CD4-positive, alpha-beta T cell (primary cell): ENCODE measurements around the gene PEAK3. TPM values are rescaled to one million over a fixed set of nuclear protein-coding genes. Genes with fewer than 3 reads are reported as not detected.

Source experiments
- ATAC-seq: fragments of 200-7000 bp; cut with Tn5 transposase; one replicate; pipeline ENCODE4 v1.10.0; 2022; ENCODE audit warnings: mild to moderate bottlenecking; ENCODE audit not compliant: poor library complexity
- CTCF ChIA-PET: fragments of 350-600 bp; sonication (Branson Sonifier 250); formaldehyde crosslinking; loops from one replicate; lab custom pipeline; 2021; ENCODE audit warnings: antibody characterized with exemption, inconsistent platforms; lab: Charles Lee
- POLR2A ChIA-PET: fragments of 350-600 bp; sonication (Branson Sonifier 250); formaldehyde crosslinking; loops from one replicate; lab custom pipeline; 2021; ENCODE audit warnings: antibody characterized with exemption, inconsistent platforms; lab: Charles Lee
- DNase-seq, 14 experiments: peaks; one replicate each; pipeline ENCODE4 v3.0.0-alpha.2; 2013 to 2020; ENCODE audit warnings: mixed read lengths in 2 of 14
- H3K27ac ChIP-seq, 2 donors: one replicate each; pipeline versions ENCODE4 v1.5.1 to v1.7.0; 2013; ENCODE audit warnings: low read length in 2 of 2, low read depth in 1 of 2, mild to moderate bottlenecking in 1 of 2
- H3K27me3 ChIP-seq, 2 experiments: 1 replicate in 1 of 2; 2 replicates in 1 of 2; pipeline versions ENCODE4 v1.6.1 to v1.7.0; 2013; ENCODE audit warnings: low read length in 2 of 2, control low read depth in 1 of 2, mild to moderate bottlenecking in 1 of 2, moderate library complexity in 1 of 2; ENCODE audit not compliant: insufficient read depth in 2 of 2, control insufficient read depth in 1 of 2
- H3K36me3 ChIP-seq: one replicate; pipeline ENCODE4 v1.6.1; 2013; ENCODE audit warnings: low read length, control low read depth; ENCODE audit not compliant: insufficient read depth
- H3K4me1 ChIP-seq: one replicate; pipeline ENCODE4 v1.6.1; 2013; ENCODE audit warnings: low read length, control low read depth; ENCODE audit not compliant: insufficient read depth
- H3K4me3 ChIP-seq: one replicate; pipeline ENCODE4 v1.5.1; 2013; ENCODE audit warnings: mild to moderate bottlenecking, low read length, moderate library complexity
- H3K9me3 ChIP-seq, 2 experiments: 1 replicate in 1 of 2; 2 replicates in 1 of 2; pipeline versions ENCODE4 v1.6.1 to v1.7.0; 2013; ENCODE audit warnings: low read length in 2 of 2, mild to moderate bottlenecking in 2 of 2, control low read depth in 1 of 2, moderate library complexity in 1 of 2; ENCODE audit not compliant: control insufficient read depth in 1 of 2, insufficient read depth in 1 of 2
- H3K27ac Mint-ChIP-seq: one replicate; pipeline ENCODE4 v1.8.0; 2020; ENCODE audit warnings: mixed read lengths
- H3K27me3 Mint-ChIP-seq: one replicate; pipeline ENCODE4 v1.8.0; 2021; ENCODE audit warnings: mixed read lengths
- H3K36me3 Mint-ChIP-seq: one replicate; pipeline ENCODE4 v1.8.0; 2021; ENCODE audit warnings: low read depth, mixed read lengths
- H3K4me1 Mint-ChIP-seq: one replicate; pipeline ENCODE4 v1.8.0; 2021; ENCODE audit warnings: low read depth, mixed read lengths
- H3K4me3 Mint-ChIP-seq: one replicate; pipeline ENCODE4 v1.8.0; 2020; ENCODE audit warnings: mild to moderate bottlenecking, mixed read lengths
- H3K9me3 Mint-ChIP-seq: one replicate; pipeline ENCODE4 v1.8.0; 2020; ENCODE audit warnings: mixed read lengths
- CTCF ChIP-seq: fragments of 200-600 bp; IDR thresholded peaks from one replicate; pipeline ENCODE4 v1.8.0; 2022; ENCODE audit warnings: antibody characterized with exemption, mild to moderate bottlenecking
- intact Hi-C, 2 experiments: fragments of 100-400 bp; cut with DNase I in 1 of 2; cut with micrococcal nuclease in 1 of 2; formaldehyde crosslinking; loops; one replicate each; pipeline versions ENCODE4 v1.15.1 to v1.9.0; 2023 to 2025; cut with DNase I, micrococcal nuclease
- total RNA-seq, 174 experiments: library from RNA in 2 of 174; stranded (reverse) in 2 of 174; gene quantifications; one replicate each; pipeline ENCODE4 v1.2.3 and lab custom pipeline; 2021 to 2026

Gene PEAK3
- total RNA-seq, 2 experiments from 2014 or later, result not detected

GRCh38 chr19:2324220-2324948, 42.4 kb upstream of the PEAK3 start:
- peaks cover 42% of the 10 kb centered on the region for H3K4me1 Mint-ChIP-seq
- H3K36me3 Mint-ChIP-seq, result peaks cover 38% of the 10 kb centered on the region
- Histone ChIP-seq H3K36me3 (peaks cover 47% of the 10 kb centered on the region), H3K4me1 (peaks cover 33% of the 10 kb centered on the region), H3K27me3 (no peaks in the 10 kb centered on the region), H3K27ac (no peak overlapping the region), H3K9me3 (no peaks in the 10 kb centered on the region), H3K4me3 (no peak overlapping the region)
- ChIA-PET POLR2A (no interaction called here), CTCF (no interaction called here)
- TF ChIP-seq CTCF, result no peak
- no peak for ATAC-seq
- H3K27ac Mint-ChIP-seq, result peak overlapping the region; percentile 44
- no peaks in the 10 kb centered on the region for H3K27me3 Mint-ChIP-seq
- DNase-seq, result no peak
- H3K9me3 Mint-ChIP-seq, result no peaks in the 10 kb centered on the region
- H3K4me3 Mint-ChIP-seq, result no peak overlapping the region
- intact Hi-C loops, result no loop called here

GRCh38 chr19:2323707-2324106, 41.7 kb upstream of the PEAK3 start:
- no peaks in the 10 kb centered on the region for H3K27me3 Mint-ChIP-seq
- CTCF ChIA-PET, result no interaction called here
- intact Hi-C loops, result no loop called here
- no peak overlapping the region for H3K27ac Mint-ChIP-seq
- DNase-seq (no peak), ATAC-seq (no peak)
- no peaks in the 10 kb centered on the region for H3K9me3 Mint-ChIP-seq
- peaks cover 47% of the 10 kb centered on the region for H3K36me3 ChIP-seq
- H3K4me1 Mint-ChIP-seq, result peaks cover 37% of the 10 kb centered on the region
- peaks cover 26% of the 10 kb centered on the region for H3K4me1 ChIP-seq
- no peak overlapping the region for H3K27ac ChIP-seq
- no peaks in the 10 kb centered on the region for H3K27me3 ChIP-seq
- no peak overlapping the region for H3K4me3 ChIP-seq
- no peaks in the 10 kb centered on the region for H3K9me3 ChIP-seq
- H3K4me3 Mint-ChIP-seq, result no peak overlapping the region
- H3K36me3 Mint-ChIP-seq, result peaks cover 34% of the 10 kb centered on the region
- no peak for TF ChIP-seq CTCF
- POLR2A ChIA-PET, result no interaction called here

GRCh38 chr19:2321565-2322283, 39.7 kb upstream of the PEAK3 start:
- H3K27me3 ChIP-seq, result no peaks in the 10 kb centered on the region
- Mint-ChIP-seq H3K27ac (no peak overlapping the region), H3K36me3 (peaks cover 20% of the 10 kb centered on the region), H3K4me3 (no peak overlapping the region), H3K9me3 (no peaks in the 10 kb centered on the region), H3K27me3 (no peaks in the 10 kb centered on the region), H3K4me1 (peaks cover 20% of the 10 kb centered on the region)
- ChIA-PET POLR2A (no interaction called here), CTCF (no interaction called here)
- intact Hi-C loops, result no loop called here
- peaks cover 44% of the 10 kb centered on the region for H3K36me3 ChIP-seq
- H3K9me3 ChIP-seq, result no peaks in the 10 kb centered on the region
- DNase-seq (no peak), ATAC-seq (no peak)
- no peak for TF ChIP-seq CTCF
- peaks cover 13% of the 10 kb centered on the region for H3K4me1 ChIP-seq
- H3K4me3 ChIP-seq, result no peak overlapping the region
- no peak overlapping the region for H3K27ac ChIP-seq
